MCF 10A (cell line): ENCODE results near the gene PAX5. TPM values are rescaled to one million over a fixed set of nuclear protein-coding genes. Genes with fewer than 3 reads are reported as not detected.

Experiments used
- BruUV-seq: library from RNA; stranded (reverse); fragments of 400-500 nt; replicated peaks from 2 replicates; lab custom pipeline; 2021; lab: Mats Ljungman, UMichigan
- CTCF ChIA-PET: fragments of 300-600 bp; sonication (Branson Sonifier 250); formaldehyde crosslinking; extraction: SDS; loops from one replicate; lab custom pipeline; 2021; ENCODE audit warnings: antibody characterized with exemption, inconsistent platforms; lab: Yijun Ruan, JAX
- POLR2A ChIA-PET: fragments of 300-600, 350-650 bp; sonication (Branson Sonifier 250); formaldehyde crosslinking; extraction: SDS; loops from one replicate; lab custom pipeline; 2020; ENCODE audit warnings: antibody characterized with exemption, inconsistent platforms; lab: Yijun Ruan, JAX
- DNase-seq: peaks from one replicate; pipeline ENCODE4 v3.0.0-alpha.2; 2018; ENCODE audit not compliant: unreplicated experiment
- H3K27ac Mint-ChIP-seq: one replicate; pipeline ENCODE4 v1.8.0; 2022; ENCODE audit warnings: mild to moderate bottlenecking, low read depth, mixed read lengths; ENCODE audit not compliant: unreplicated experiment
- H3K27me3 Mint-ChIP-seq: one replicate; pipeline ENCODE4 v1.8.0; 2022; ENCODE audit warnings: mixed read lengths; ENCODE audit not compliant: insufficient read depth, unreplicated experiment
- H3K36me3 Mint-ChIP-seq: one replicate; pipeline ENCODE4 v1.8.0; 2022; ENCODE audit warnings: mild to moderate bottlenecking, moderate library complexity, mixed read lengths; ENCODE audit not compliant: insufficient read depth, unreplicated experiment
- H3K4me1 Mint-ChIP-seq: one replicate; pipeline ENCODE4 v1.8.0; 2022; ENCODE audit warnings: mixed read lengths; ENCODE audit not compliant: insufficient read depth, unreplicated experiment
- H3K4me3 Mint-ChIP-seq: one replicate; pipeline ENCODE4 v1.8.0; 2022; ENCODE audit warnings: mild to moderate bottlenecking, moderate library complexity, mixed read lengths; ENCODE audit not compliant: unreplicated experiment
- H3K9me3 Mint-ChIP-seq: one replicate; pipeline ENCODE4 v1.8.0; 2022; ENCODE audit warnings: mixed read lengths; ENCODE audit not compliant: unreplicated experiment
- intact Hi-C: fragments of 100-400 bp; cut with micrococcal nuclease; formaldehyde crosslinking; loops from 2 replicates; pipeline ENCODE4 v1.14.1; 2022
- total RNA-seq: library from RNA; stranded (reverse); gene quantifications from 2 replicates; pipeline ENCODE4 v1.2.3, GENCODE V29; 2022
- TF ChIP-seq, protein P1 (sequence below): fragments of 200-600 bp; IDR thresholded peaks from one replicate; pipeline ENCODE4 v1.8.0; 2022; ENCODE audit warnings: antibody characterized with exemption, mild to moderate bottlenecking; ENCODE audit not compliant: unreplicated experiment

The PAX5 gene
- total RNA-seq, 1 experiment from 2014 or later: not detected

DNA sequence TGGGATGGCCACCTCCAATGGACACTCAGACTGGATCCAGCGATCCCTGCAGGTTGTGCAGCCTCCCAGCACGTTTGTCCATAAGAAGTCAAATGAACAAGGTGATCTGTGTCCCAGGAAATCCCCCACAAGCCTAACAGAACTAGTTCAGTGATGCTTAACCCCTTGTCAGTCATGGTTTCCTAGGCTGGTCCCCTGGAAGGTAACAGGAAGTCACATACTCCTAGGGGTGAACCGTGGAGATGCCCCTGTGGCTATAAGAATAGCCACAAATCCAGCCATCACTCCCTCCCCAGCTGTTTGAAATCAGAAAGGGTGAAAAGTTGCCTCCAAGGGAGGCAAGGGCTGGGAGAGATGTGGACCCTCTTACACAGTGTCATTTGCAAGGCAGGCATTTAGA lies 22.5 kb downstream of the PAX5 start:
- no peak for DNase-seq
- intact Hi-C loops: no loop called here
- H3K4me3 Mint-ChIP-seq: no peak overlapping the region
- POLR2A ChIA-PET: no interaction called here
- H3K27me3 Mint-ChIP-seq: peaks cover 99% of the 10 kb centered on the region
- TF ChIP-seq, protein P1, sequence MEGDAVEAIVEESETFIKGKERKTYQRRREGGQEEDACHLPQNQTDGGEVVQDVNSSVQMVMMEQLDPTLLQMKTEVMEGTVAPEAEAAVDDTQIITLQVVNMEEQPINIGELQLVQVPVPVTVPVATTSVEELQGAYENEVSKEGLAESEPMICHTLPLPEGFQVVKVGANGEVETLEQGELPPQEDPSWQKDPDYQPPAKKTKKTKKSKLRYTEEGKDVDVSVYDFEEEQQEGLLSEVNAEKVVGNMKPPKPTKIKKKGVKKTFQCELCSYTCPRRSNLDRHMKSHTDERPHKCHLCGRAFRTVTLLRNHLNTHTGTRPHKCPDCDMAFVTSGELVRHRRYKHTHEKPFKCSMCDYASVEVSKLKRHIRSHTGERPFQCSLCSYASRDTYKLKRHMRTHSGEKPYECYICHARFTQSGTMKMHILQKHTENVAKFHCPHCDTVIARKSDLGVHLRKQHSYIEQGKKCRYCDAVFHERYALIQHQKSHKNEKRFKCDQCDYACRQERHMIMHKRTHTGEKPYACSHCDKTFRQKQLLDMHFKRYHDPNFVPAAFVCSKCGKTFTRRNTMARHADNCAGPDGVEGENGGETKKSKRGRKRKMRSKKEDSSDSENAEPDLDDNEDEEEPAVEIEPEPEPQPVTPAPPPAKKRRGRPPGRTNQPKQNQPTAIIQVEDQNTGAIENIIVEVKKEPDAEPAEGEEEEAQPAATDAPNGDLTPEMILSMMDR: no peak
- H3K9me3 Mint-ChIP-seq: no peaks in the 10 kb centered on the region
- CTCF ChIA-PET: no interaction called here
- BruUV-seq: no TSS peak
- H3K36me3 Mint-ChIP-seq: no peaks in the 10 kb centered on the region
- no peak overlapping the region for H3K27ac Mint-ChIP-seq
- H3K4me1 Mint-ChIP-seq: no peaks in the 10 kb centered on the region

DNA sequence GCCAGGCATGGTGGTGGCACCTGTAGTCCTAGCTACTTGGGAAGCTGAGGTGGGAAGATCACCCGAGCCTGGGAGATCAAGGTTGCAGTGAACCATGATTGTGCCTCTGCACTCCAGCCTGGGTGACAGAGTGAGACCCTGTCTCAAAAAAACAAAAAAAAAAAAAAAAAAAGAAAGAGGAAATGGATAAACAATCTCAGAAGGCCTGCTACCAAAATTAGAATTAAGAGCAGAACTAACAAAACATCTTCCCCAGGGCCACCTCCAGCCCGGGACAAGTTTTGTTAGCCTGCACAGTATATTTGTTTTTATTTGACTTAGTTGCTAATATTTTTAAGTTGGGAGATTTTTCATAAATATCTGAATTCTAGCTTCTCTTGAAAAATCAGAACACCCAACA lies 23.1 kb downstream of the PAX5 start:
- ChIA-PET POLR2A (interaction anchor here (1.1 kb wide), 1 partner anchor 1056 kb away, joined by 4 read pairs; no protein-coding TSS in a partner anchor), CTCF (no interaction called here)
- BruUV-seq: no TSS peak
- Mint-ChIP-seq H3K9me3 (no peaks in the 10 kb centered on the region), H3K36me3 (no peaks in the 10 kb centered on the region), H3K27ac (no peak overlapping the region), H3K4me3 (no peak overlapping the region), H3K4me1 (no peaks in the 10 kb centered on the region), H3K27me3 (peaks cover 99% of the 10 kb centered on the region)
- DNase-seq: no peak
- intact Hi-C loops: no loop called here
- TF ChIP-seq, protein P1: no peak

DNA sequence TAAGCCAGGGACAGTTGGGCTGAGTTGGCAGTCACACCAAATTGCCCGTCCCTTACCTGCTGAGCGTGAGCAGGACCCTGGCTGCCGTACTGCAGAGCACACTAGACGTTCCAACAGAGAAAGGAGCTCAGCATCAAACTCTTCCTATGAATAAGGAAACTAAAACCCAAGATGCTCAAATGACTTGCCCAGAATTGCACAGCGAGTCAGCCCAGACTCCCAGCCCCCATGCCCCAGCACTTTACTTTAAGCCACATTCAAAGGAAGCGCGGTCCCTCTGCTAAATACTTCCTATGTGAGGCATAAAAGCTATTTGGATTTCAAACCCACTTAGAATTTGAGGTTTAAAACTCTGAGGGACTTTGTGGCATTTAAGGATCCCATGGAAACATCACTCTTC lies 23.9 kb downstream of the PAX5 start:
- Mint-ChIP-seq H3K27ac (no peak overlapping the region), H3K4me3 (no peak overlapping the region), H3K36me3 (no peaks in the 10 kb centered on the region), H3K9me3 (no peaks in the 10 kb centered on the region), H3K4me1 (no peaks in the 10 kb centered on the region), H3K27me3 (peaks cover 99% of the 10 kb centered on the region)
- ChIA-PET POLR2A (interaction anchor here (1.1 kb wide), 1 partner anchor 1056 kb away, joined by 4 read pairs; no protein-coding TSS in a partner anchor), CTCF (interaction anchor here (1.3 kb wide), 1 partner anchor 14 kb away, joined by 4 read pairs; no protein-coding TSS in a partner anchor)
- no TSS peak for BruUV-seq
- TF ChIP-seq, protein P1: no peak
- no peak for DNase-seq
- intact Hi-C loops: no loop called here

DNA sequence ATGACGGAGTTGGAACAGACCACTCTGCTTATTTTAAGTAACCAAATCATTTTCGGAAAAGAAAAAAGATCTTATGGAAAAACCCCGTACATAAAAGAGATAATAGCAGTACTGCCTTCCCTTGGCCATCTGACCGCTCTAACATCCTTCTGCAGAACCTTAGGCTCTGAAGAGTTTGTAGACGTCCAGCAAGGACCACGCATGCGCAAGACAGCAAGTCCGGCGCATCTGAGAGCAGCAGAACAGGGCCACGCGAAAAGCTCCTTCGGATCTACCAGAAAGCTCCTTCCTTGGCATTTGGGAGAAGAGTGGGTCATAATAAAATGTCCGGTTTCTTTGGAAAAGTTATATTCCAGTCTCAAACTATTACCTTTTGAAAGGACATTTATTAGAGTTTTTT lies 26.8 kb downstream of the PAX5 start:
- no peak for DNase-seq
- no peak overlapping the region for H3K27ac Mint-ChIP-seq
- H3K4me1 Mint-ChIP-seq: no peaks in the 10 kb centered on the region
- no peaks in the 10 kb centered on the region for H3K9me3 Mint-ChIP-seq
- H3K27me3 Mint-ChIP-seq: peaks cover 92% of the 10 kb centered on the region
- POLR2A ChIA-PET: no interaction called here
- CTCF ChIA-PET: no interaction called here
- TF ChIP-seq, protein P1: no peak
- intact Hi-C loops: no loop called here
- no peaks in the 10 kb centered on the region for H3K36me3 Mint-ChIP-seq
- H3K4me3 Mint-ChIP-seq: no peak overlapping the region
- no TSS peak for BruUV-seq
